DMS153 treated with DMSO at 0.1 percent for 48 hours (cell line): ENCODE results near the gene HOXB1.

ENCODE experiments used
- DNase-seq: peaks from one replicate; lab custom pipeline; 2025; ENCODE audit not compliant: unreplicated experiment; lab: John Stamatoyannopoulos, UW

Gene HOXB1

DNA sequence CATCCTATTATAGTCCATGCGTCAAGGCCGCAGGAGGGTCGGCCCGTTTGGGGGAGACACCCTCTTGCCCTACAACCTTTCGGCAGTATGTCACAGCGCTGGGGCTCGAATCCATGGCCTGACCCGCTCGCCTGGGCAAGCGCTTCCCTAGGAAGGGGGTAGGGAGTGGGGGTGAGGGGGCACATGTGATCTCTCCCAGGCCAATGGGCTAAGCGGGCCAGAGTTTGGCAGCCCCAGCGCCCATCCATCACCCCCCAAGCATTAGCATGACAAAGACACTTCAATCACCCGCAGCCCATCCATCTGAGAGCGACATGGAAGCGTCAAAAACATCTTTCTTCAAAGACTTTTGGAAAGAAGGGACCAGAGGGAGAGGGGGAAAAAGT, at the start of gene HOXB1:
HOXB1 (minus strand) TSS at position 125 of the 386 bp plus-strand sequence; CDS start at position 18, 107 bp downstream.
- DNase-seq = no peak

DNA sequence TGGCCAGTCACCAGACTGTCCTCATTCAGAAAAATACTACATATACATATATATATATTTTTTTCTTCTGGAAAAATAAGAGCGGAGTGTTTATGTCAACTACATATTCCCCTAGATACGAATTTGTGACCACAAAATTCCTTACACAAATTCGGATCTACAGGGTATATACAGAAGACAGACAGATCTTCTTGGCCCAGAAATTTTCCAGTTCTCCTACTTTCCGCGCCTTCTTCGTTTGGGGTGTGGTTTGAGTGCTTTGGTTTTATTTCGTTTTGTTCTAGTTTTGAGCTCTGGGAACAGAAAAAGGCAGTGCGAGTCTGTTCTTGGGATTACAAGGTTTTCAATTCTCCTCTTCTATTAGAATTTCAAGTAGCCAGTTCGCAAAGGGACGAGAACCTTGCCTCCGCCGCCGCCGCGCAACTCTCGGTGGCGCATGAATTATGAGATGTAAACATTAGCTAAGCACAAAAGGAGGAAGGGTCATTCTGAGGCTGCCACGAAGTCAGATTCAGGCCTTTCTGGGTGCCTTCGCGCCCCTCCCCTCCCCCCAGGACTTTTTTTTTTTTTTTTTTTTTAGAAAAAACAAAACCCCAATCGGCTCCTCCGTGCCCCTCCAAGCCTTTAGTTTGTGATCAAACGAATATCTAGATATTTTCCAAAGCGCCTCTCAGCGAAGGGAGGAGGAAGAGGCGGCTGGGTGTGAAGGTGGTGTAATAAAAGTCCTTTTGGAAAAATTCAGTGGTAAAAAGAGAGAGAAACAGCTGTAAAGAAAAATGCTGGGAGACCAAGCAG, 49.1 kb upstream of the HOXB1 start:
- no peak for DNase-seq

DNA sequence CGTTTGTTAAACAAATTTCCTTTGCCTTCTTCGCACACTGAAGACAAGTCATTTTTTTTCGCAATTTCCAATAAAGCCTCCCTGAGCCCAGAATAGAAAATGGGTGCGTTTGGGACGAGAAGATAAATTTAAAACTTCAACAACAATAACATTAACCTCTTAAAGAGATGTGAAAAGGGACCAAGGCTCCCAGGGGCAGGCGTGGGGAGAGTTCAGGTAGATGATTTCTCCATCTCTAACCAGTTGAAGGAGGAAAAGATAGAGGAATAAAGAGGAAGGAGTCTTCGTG, 48.6 kb upstream of the HOXB1 start:
- peak; percentile 43 for DNase-seq

DNA sequence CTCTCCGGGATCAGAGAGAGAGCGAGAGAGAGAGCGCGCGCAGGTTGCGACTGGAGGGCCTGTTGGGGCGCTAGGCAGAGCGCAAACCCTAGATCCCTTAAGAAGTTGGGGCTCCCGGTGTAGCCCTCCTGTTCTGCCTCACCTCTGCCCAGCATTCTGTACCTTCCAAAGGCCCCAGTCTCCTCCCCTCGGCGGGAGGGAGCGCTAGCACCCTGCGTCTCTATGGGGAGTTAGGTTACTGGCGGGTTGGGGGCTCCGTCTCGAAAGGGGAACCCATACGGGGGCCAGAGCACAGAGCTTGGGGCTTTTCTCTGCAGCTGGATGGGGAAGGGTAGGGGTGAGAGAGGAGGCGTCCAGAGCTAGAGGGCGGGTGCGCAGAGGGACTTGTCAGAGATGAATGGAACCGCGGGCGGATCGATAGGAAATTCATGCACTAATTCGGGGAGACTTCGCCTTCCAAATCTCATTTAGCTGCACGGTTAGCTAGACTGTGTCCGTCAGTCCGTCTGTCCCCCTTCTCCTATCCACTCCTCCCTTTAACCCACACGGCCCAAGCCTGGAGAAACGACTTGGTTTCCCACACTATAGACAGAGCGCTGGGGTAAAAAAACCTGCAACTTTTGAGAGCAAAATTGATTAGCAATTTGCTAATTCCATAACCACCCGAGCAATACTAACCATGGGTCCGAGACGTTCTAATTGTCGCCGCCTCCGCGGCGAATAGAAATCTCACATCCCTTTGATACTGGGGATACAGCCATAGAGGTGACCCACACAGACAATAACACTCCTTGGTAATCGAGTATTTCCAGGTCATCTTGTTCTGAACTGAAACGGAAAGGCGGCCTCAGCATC, 48.0 kb upstream of the HOXB1 start:
- DNase-seq = peak; percentile 36

DNA sequence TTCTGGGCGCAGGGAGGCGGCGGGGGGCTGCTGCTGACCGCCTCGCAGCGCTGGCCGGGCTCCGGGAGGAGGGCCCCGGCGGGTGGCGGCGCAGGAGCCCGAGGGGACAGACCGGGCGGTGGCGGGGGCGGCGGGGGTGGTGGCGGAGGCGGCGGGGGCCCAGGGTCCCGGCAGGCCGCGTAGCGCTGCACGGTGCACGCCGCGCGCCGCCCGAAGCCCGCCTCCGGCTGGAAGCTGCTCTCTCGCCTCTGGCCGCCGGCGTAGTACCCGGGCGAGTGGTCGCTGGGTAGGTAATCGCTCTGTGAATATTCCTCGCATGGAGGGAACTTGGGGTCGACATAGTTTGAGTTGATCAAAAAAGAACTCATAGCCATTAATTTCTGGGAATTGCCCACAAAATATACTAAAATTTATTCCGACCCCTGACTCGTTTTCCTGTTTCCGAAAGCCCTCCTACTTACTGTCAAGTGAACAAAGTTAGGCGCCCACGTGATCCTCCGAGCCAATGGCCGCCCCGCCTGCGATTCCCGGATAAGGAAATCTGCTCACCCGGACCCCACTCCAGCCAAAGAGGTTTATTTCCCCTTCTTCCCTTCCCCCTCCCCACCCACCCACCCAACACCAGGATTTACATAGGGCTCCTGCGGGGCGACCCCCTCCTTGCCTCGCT, 47.3 kb upstream of the HOXB1 start, which contains the start of gene HOXB4:
HOXB4 (minus strand) TSS at position 405 of the 670 bp plus-strand sequence; CDS start at position 374, 31 bp downstream.
- peak; percentile 72 for DNase-seq

DNA sequence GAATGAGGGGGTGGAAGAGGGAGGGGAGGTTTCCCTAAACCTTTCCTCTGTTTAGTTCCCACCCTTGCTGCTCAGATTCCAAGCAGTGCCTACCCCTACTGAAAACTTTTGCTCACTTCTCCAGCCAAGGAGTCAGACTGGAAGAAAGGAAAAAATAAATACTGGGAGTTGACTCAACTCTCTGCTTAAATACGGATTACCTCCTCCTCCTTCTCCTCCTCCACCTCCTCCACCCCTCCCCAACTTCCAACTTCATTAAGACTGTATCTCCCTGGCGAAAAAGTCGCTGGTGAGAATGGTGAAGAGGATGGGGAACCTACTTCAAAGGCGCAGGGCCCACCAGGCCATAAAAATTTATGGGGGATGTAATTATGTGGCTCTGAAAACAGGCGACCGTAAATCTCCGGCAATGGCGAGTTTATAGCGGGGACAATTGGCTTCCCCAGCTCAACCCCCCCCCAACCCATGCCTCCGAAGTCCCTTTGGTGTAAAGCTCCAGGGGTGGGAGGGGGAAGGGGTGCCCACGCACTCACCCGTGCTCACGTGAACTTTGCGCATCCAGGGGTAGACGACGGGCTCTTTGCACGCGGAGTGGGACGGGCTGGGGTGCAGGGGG, 46.6 kb upstream of the HOXB1 start:
- no peak for DNase-seq

DNA sequence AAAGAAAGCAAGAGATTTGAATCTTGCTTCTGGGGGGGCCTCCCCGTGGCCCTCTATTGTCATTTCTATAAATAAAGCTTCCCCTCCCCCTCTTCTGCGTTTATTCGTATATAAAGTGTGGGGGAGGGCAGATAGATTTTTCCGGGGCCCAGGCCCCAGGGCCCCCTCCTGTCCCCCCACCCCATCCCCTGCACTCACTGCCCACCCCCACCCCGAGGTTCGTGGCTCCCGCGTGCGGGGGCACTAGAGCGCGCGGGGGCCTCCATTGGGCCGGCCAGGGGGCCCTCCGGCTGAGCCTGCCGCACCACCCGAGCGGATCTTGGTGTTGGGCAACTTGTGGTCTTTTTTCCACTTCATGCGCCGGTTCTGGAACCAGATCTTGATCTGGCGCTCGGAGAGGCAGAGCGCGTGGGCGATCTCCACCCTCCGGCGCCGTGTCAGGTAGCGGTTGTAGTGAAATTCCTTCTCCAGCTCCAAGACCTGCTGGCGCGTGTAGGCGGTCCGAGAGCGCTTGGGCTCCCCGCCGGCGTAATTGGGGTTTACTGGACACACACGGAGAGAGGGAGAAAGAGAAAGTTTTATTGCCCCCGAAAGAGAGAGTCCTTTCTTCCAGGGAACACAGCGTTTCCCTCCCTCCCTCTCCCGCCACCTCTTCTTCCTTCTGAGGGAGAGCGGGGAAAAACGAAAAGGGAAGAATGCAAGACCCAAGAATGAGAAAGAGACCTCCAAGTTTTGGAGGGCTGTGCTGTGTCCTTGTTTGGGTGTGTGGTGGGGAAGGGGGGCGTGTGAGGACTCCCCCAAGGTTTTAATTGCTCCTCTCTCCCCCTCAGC, 45.9 kb upstream of the HOXB1 start:
- no peak for DNase-seq

DNA sequence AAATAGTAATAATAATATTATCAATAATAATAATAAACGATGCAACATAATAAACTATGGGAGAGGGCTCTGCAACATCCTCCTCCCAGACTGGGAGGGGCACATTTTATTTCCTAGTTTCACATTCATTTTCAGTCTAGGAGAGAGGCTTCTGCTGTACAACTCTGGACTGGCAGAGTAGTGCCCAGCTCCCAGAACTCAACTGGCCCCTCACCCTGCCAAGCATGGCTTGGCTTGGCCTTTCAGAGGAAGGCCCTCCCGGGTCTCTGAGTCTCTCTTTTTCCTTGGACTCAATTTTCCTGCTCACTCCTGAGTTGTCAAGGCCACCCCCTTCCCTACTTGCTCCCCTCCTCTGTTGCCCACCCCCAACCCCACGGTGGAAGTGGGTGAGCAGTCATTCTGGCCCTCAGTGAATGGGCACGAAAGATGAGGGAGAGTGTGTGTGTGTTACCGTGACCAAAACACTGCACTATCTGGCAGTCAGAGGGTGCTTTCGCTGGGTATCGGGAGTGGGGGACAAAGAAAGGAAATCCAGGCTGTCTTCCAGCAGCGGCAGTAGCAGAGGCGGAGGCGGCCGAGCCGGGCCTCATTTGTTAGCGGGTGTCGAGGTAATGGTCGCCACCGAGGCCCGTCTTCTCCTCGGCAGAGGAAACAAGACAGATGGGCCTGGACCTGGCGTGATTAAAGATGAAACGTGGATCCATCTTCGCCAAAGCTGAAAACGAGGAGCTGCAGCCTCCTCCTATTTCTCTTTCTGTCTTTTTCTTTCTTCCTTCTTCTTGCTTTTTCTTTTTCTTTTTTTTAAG, 45.1 kb upstream of the HOXB1 start:
- no peak for DNase-seq

DNA sequence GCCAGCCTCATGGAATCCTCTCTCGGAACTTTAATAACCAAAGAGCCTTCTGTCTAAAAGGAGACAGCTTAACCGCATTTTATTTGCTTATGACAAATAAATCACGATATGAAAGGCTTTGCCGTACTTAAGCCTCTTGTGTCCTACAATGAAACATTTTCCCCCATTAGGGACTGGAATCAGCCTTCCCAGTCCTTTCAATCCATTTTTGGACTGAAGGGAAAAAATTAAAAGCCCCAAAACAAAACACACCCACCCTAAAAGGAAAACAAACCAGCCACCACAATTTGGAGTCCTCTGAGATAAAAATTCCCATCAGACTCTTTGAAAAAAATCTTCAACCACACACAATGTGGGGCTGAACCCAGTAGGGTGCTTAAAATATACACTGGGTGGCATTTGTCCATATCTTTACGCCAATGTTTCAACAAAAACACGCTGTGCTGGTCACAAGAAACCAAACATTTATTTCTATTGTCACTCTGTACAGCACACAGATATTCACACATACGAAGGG, 44.3 kb upstream of the HOXB1 start:
- DNase-seq = peak; percentile 81

DNA sequence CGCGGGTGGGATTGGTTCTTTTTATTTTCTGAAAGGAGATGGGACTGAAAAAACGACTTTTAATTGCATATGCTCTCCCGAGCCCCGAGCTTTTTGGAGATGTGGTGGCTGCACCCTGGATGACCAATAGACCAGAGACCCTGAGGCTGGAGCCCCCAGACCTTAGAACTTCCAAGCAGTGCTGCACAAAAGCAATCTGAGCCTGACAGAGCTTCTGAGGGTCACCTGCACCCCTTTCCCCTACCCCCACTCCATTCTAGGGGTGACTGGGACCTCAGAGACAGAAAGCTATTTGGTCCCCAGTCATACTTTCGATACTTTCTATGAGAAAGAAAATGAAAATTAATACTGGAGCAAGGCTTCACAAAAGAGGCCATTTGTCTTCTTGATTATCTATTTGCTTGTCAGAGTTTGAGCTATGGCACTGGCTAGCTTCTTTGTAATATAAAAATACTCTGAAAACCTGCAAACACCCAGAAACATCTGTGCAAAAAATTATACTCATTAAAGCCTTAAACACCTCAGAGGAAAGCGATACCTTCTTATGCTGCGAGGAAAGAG, 43.8 kb upstream of the HOXB1 start:
- DNase-seq = no peak

DNA sequence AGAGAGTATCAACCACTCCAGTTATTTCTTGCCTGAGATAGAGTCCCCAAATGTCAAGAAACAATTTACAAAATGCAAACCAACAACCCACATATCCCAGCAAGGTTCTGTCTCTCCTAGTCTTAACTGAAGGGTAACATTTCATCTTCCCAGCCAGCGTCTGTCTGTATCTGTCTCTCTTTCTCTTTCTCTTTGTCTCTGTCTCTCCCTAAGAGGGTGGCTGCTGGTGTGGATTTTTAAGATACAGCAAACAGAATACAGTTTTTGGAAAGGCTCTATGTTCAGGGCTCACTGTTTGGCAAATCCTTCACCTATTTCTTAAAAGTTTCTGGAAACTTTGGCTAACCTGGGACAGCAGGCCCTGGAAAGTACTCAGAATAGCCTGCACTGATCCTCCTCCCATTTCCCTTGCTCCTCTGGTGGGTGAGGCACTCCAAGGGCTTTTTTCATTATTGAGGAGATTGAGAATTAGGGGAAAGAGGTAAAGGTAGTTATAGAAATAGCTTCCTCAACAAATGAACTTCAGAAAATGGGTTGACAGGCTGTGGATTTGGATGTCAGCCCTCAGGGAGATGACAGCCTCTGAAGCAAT, 41.1 kb upstream of the HOXB1 start:
- DNase-seq = no peak

DNA sequence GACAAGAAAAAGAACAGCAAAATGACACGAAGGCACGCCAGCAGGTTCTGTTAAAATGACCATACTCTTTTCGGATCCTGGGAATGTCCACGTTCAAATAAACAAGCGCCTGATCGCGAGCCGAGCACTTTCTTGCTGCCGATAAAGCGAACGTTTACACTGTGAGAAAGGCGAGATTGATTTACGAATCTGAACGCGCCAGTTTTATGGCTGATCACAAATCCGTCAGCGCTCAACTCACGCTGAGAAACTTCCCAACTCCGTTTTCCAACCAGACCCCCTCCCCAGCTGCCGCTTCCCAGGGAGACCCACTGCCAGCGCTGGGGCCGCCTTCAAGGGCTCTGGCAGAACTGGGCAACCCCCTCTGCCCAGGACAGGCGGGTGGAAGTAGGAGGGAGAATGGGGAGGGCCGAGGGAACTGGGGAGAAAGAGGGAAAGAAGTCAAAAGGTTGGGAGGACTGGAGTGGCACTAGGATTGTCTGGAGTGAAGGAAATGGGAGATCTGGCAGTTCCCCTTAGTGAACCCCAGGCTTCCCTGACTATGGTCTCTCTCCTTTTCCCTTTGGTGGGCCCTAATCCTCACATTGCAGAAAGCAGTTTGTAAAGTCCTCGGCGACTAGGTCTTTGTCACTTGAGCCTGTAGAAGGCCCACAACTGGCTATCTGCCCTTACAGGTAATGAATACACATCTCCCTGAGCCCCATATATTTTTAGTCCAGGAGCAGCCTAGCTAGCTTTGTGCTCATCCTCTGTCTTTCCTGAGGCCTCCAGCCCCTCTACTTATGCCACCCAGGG, 40.4 kb upstream of the HOXB1 start:
- DNase-seq = no peak

DNA sequence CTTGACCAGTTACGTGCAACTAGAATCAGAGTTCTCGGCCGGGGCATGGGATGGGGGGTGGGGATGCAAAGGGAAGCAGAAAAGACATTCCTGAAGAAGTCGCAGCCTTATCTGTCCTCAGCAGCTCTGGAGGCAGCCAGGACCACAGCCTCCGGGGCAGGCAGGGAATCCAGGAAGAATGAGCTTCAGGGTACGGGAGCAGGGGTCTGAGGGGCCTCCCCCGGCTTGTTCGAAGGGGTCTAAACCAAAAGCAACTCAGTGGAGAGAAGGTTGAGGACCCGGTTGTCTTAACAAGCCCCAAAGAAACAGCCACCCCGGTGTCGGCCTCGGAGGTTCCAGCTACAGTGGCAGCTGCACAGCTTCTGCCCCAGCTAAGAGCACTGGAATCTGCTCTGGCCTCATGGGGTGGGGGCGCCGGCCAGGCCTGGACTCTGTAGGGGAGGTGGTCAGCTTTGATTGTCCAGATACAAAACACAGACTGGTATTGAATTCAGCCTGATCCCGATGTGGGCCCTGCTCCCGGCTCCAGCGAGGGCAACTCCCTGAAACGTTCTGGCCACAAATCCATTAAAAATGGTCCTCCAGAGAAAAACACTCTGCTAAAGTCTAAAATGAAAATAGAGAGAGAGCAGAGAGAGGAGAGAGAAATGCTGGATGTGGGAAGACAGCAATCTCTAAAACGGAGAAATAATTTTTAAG, 39.7 kb upstream of the HOXB1 start:
- DNase-seq = no peak

DNA sequence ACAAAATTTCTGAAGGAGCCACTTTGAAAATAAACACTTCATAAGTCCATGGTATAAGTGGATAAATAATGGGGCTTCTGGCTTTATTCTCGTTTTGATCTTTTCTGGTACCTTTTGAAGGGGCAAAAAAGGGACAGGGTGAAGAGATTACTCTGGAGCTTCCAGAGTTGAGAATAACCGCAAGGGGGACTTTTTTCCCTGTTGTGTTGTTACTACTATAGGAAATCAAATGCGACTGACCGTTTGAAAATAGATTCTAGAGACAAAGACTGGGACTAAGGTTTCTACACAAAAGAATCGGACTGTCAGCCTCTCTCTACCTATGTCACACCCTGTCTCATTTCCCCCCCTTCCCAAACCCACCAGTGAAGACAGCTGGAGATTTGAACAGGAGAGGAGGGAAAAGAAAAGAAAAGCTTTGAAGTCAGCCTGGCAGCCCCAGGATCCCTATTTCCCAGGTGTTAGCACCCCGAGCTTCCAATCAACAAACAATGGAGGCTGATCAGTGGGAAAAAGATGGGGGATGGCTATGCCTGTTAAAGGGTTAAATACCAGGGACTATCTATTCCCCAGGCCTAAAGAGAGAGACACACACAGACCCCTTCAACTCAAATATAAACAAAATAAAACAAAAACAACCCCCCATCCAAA, 39.0 kb upstream of the HOXB1 start:
- DNase-seq = no peak

DNA sequence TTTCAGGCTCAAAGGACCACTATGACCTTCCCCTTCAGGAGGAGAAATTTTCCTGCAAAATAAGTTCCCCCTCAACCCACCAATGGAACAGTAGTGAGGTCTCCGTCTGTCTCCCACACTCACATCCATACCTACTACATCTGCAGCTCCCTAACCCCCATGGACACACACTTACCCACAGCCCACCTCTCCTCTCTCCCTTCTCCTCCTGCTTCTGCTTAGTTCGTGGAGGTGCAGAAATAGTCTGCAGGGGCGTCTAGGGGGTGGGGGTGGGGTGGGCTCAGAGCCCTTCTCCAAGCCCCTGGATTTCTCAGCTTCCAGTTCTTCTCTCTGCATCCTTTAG, 38.4 kb upstream of the HOXB1 start:
- DNase-seq = no peak

DNA sequence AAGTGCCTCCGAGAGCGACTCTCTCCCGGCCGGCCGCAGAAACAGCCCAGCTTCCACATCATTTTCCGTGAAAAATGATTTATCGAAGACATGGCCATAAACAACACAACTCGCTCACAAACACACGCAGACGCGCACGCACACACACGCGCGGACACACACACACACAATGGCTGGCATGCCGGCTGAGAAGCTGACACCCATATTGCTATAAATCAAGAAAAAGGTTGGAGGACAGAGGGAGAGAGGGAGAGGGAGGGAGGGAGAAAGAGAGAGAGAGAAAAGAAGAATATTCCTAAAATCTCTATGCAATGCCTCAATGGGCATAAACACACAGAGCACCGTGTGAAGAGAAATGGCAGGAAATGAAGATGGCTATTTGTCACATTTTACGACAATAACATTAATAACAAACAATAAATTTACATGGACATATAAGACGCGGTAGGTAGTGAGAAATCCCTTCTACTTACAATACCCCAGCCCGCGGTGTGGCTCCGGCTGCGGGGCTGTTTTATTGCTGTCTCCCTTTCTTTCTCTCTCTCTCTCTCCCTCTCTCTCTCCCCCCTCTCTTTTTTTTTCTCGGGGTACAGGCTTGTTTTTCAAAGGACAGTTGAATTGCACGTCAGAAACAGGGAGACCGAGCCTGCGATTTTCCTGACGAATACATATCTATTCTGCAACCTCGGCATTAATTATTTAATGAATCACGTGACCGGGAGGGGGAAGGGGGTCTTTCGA, 37.9 kb upstream of the HOXB1 start:
- DNase-seq = no peak
